ENCODE results near the gene ARMH3.

Gene ARMH3

DNA sequence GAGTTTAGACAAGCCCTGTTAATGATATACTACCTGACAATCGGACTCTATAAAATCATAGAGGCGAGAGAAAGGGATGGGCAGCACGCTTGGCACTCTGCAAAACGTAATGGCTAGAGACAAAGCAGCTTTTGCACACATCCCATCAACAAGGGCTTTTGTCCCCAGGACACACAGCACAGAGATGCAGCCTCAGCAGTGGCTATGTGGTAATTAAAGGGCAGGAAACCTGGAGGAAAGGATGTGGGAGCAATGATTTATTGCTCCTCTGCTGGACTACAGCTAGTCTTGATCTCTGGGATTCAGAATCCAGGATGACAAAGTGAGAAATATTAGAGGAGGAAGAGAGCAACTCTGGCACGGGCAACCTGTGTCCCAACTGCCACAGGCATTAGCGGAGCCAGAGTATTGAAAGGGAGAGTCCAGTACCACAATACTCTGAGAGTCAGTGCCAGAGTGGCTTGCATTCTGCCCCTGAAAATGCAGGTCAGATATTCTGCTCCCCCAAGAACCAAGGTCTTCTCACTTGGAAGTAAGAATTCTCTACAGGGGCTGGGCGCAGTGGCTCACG, 96.5 kb downstream of the ARMH3 start:
- TF ChIP-seq MAX (IDR thresholded peaks at IDR 0.05; ENCODE audit: low read depth, low read length), result no peak
- no peak for TF ChIP-seq MYC (IDR thresholded peaks at IDR 0.05; ENCODE audit: low read depth, low read length)
- no peak for TF ChIP-seq POLR2A (IDR thresholded peaks at IDR 0.05; ENCODE audit: extremely low read depth, insufficient read length)
- TF ChIP-seq, protein P1, sequence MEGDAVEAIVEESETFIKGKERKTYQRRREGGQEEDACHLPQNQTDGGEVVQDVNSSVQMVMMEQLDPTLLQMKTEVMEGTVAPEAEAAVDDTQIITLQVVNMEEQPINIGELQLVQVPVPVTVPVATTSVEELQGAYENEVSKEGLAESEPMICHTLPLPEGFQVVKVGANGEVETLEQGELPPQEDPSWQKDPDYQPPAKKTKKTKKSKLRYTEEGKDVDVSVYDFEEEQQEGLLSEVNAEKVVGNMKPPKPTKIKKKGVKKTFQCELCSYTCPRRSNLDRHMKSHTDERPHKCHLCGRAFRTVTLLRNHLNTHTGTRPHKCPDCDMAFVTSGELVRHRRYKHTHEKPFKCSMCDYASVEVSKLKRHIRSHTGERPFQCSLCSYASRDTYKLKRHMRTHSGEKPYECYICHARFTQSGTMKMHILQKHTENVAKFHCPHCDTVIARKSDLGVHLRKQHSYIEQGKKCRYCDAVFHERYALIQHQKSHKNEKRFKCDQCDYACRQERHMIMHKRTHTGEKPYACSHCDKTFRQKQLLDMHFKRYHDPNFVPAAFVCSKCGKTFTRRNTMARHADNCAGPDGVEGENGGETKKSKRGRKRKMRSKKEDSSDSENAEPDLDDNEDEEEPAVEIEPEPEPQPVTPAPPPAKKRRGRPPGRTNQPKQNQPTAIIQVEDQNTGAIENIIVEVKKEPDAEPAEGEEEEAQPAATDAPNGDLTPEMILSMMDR (IDR thresholded peaks at IDR 0.05; ENCODE audit: low read depth, low read length), result no peak
- no peak overlapping the region for H3K4me3 ChIP-seq (ENCODE audit: low read depth, low read length)
- no peak for DNase-seq (ENCODE audit: low read depth)

GRCh38 chr10:101958691-101959090, 97.3 kb downstream of the ARMH3 start:
- no peak for DNase-seq (ENCODE audit: low read depth)
- H3K4me3 ChIP-seq (ENCODE audit: low read depth, low read length), result no peak overlapping the region
- TF ChIP-seq MYC (IDR thresholded peaks at IDR 0.05; ENCODE audit: low read depth, low read length), result no peak
- TF ChIP-seq MAX (IDR thresholded peaks at IDR 0.05; ENCODE audit: low read depth, low read length), result no peak
- TF ChIP-seq, protein P1 (IDR thresholded peaks at IDR 0.05; ENCODE audit: low read depth, low read length), result no peak
- TF ChIP-seq POLR2A (IDR thresholded peaks at IDR 0.05; ENCODE audit: extremely low read depth, insufficient read length), result no peak

GRCh38 chr10:101956898-101957297, 99.1 kb downstream of the ARMH3 start:
- no peak for DNase-seq (ENCODE audit: low read depth)
- TF ChIP-seq, protein P1 (IDR thresholded peaks at IDR 0.05; ENCODE audit: low read depth, low read length), result no peak
- TF ChIP-seq MAX (IDR thresholded peaks at IDR 0.05; ENCODE audit: low read depth, low read length) (no peak), MYC (IDR thresholded peaks at IDR 0.05; ENCODE audit: low read depth, low read length) (no peak), POLR2A (IDR thresholded peaks at IDR 0.05; ENCODE audit: extremely low read depth, insufficient read length) (no peak)
- no peak overlapping the region for H3K4me3 ChIP-seq (ENCODE audit: low read depth, low read length)

GRCh38 chr10:101956117-101956516, 99.9 kb downstream of the ARMH3 start:
- no peak for DNase-seq (ENCODE audit: low read depth)
- TF ChIP-seq, protein P1 (IDR thresholded peaks at IDR 0.05; ENCODE audit: low read depth, low read length), result no peak
- TF ChIP-seq POLR2A (IDR thresholded peaks at IDR 0.05; ENCODE audit: extremely low read depth, insufficient read length), result no peak
- TF ChIP-seq MAX (IDR thresholded peaks at IDR 0.05; ENCODE audit: low read depth, low read length), result no peak
- TF ChIP-seq MYC (IDR thresholded peaks at IDR 0.05; ENCODE audit: low read depth, low read length), result no peak

GRCh38 chr10:101952191-101952590, 103.8 kb downstream of the ARMH3 start:
- no peak overlapping the region for H3K4me3 ChIP-seq (ENCODE audit: low read depth, low read length)
- no peak for TF ChIP-seq MYC (IDR thresholded peaks at IDR 0.05; ENCODE audit: low read depth, low read length)
- no peak for TF ChIP-seq MAX (IDR thresholded peaks at IDR 0.05; ENCODE audit: low read depth, low read length)
- TF ChIP-seq, protein P1 (IDR thresholded peaks at IDR 0.05; ENCODE audit: low read depth, low read length), result no peak
- no peak for TF ChIP-seq POLR2A (IDR thresholded peaks at IDR 0.05; ENCODE audit: extremely low read depth, insufficient read length)
- no peak for DNase-seq (ENCODE audit: low read depth)

More at GRCh38 chr10:101956117-101956516, 99.9 kb downstream of the ARMH3 start:
- H3K4me3 ChIP-seq (ENCODE audit: low read depth, low read length), result no peak overlapping the region
